H9 (cell line): ENCODE measurements around the gene CEBPE. TPM values are rescaled to one million over a fixed set of nuclear protein-coding genes. Genes with fewer than 3 reads are reported as not detected.

Experiments
- DNase-seq: peaks from one replicate; pipeline ENCODE4 v3.0.0-alpha.2; 2017
- H2AFZ ChIP-seq: one replicate; pipeline ENCODE4 v1.6.1; 2013; ENCODE audit warnings: mild to moderate bottlenecking, low read length, control low read depth, moderate library complexity
- H2AK5ac ChIP-seq: 2 replicates; pipeline ENCODE4 v1.6.1; 2013; ENCODE audit warnings: low read length, control low read depth, mixed read lengths; ENCODE audit not compliant: insufficient read length
- H2BK120ac ChIP-seq: one replicate; pipeline ENCODE4 v1.6.1; 2013; ENCODE audit warnings: low read depth, mild to moderate bottlenecking, low read length, control low read depth, inconsistent platforms; ENCODE audit not compliant: poor library complexity, severe bottlenecking
- H2BK12ac ChIP-seq: 2 replicates; pipeline ENCODE4 v1.6.1; 2013; ENCODE audit warnings: low read length, control low read depth, mixed read lengths, low read depth; ENCODE audit not compliant: insufficient read length
- H2BK15ac ChIP-seq: 2 replicates; pipeline ENCODE4 v1.6.1; 2013; ENCODE audit warnings: low read depth, low read length, control low read depth
- H2BK20ac ChIP-seq: one replicate; pipeline ENCODE4 v1.6.1; 2013; ENCODE audit warnings: low read depth, mild to moderate bottlenecking, low read length, control low read depth, inconsistent platforms; ENCODE audit not compliant: poor library complexity, severe bottlenecking
- H2BK5ac ChIP-seq: 2 replicates; pipeline ENCODE4 v1.6.1; 2013; ENCODE audit warnings: low read length, control low read depth, mixed read lengths; ENCODE audit not compliant: insufficient read length
- H3K14ac ChIP-seq: 2 replicates; pipeline ENCODE4 v1.6.1; 2013; ENCODE audit warnings: low read length, control low read depth; ENCODE audit not compliant: insufficient read depth
- H3K18ac ChIP-seq: 2 replicates; pipeline ENCODE4 v1.6.1; 2013; ENCODE audit warnings: low read depth, mild to moderate bottlenecking, mixed read lengths, low read length, control low read depth; ENCODE audit not compliant: insufficient read length
- H3K23ac ChIP-seq: 2 replicates; pipeline ENCODE4 v1.6.1; 2013; ENCODE audit warnings: low read length, control low read depth, mixed read lengths, low read depth; ENCODE audit not compliant: insufficient read length
- H3K23me2 ChIP-seq: 2 replicates; pipeline ENCODE4 v1.6.1; 2013; ENCODE audit warnings: low read depth, mild to moderate bottlenecking, mixed read lengths, low read length, control low read depth; ENCODE audit not compliant: insufficient read length, poor library complexity, severe bottlenecking
- H3K27ac ChIP-seq: 2 replicates; pipeline ENCODE4 v1.5.1; 2013; ENCODE audit warnings: low read length, control low read depth, mixed read lengths, low read depth; ENCODE audit not compliant: insufficient read length
- H3K27me3 ChIP-seq: 2 replicates; pipeline ENCODE4 v1.6.1; 2013; ENCODE audit warnings: low read length, control low read depth, inconsistent platforms; ENCODE audit not compliant: insufficient read depth
- H3K4ac ChIP-seq: 2 replicates; pipeline ENCODE4 v1.6.1; 2013; ENCODE audit warnings: low read depth, mild to moderate bottlenecking, control low read depth, inconsistent platforms, low read length, moderate library complexity
- H3K4me1 ChIP-seq: 2 replicates; pipeline ENCODE4 v1.6.1; 2013; ENCODE audit warnings: low read length, control low read depth, inconsistent platforms; ENCODE audit not compliant: insufficient read depth
- H3K4me2 ChIP-seq: 2 replicates; pipeline ENCODE4 v1.6.1; 2013; ENCODE audit warnings: low read length, control low read depth, mixed read lengths; ENCODE audit not compliant: insufficient read length, insufficient read depth
- H3K56ac ChIP-seq: 2 replicates; pipeline ENCODE4 v1.6.1; 2013; ENCODE audit warnings: low read depth, mild to moderate bottlenecking, mixed read lengths, low read length, control low read depth; ENCODE audit not compliant: insufficient read length
- H3K79me1 ChIP-seq: 2 replicates; pipeline ENCODE4 v1.6.1; 2013; ENCODE audit warnings: low read depth, mild to moderate bottlenecking, moderate library complexity, low read length, control low read depth, inconsistent platforms; ENCODE audit not compliant: insufficient read depth, poor library complexity, severe bottlenecking
- H3K79me2 ChIP-seq: 2 replicates; pipeline ENCODE4 v1.6.1; 2013; ENCODE audit warnings: low read length, control low read depth, inconsistent platforms; ENCODE audit not compliant: insufficient read depth
- H3K9ac ChIP-seq: 2 replicates; pipeline ENCODE4 v1.6.1; 2013; ENCODE audit warnings: low read length, control low read depth, mixed read lengths; ENCODE audit not compliant: insufficient read length; ENCODE audit errors: extremely low read depth
- H3K9me3 ChIP-seq: one replicate; pipeline ENCODE4 v1.6.1; 2013; ENCODE audit warnings: low read depth, low read length, inconsistent platforms; ENCODE audit not compliant: control insufficient read depth
- H3T11ph ChIP-seq: one replicate; pipeline ENCODE4 v1.6.1; 2013; ENCODE audit warnings: mild to moderate bottlenecking, low read length, control low read depth, inconsistent platforms
- H4K20me1 ChIP-seq: one replicate; pipeline ENCODE4 v1.6.1; 2013; ENCODE audit not compliant: control insufficient read depth, insufficient read length, insufficient read depth
- H4K5ac ChIP-seq: 2 replicates; pipeline ENCODE4 v1.6.1; 2013; ENCODE audit warnings: low read depth, mild to moderate bottlenecking, mixed read lengths, low read length, control low read depth; ENCODE audit not compliant: insufficient read length
- H4K8ac ChIP-seq: replicated peaks from 2 replicates; pipeline ENCODE4 v1.6.1; 2013; ENCODE audit warnings: low read length, control low read depth, mixed read lengths, low read depth; ENCODE audit not compliant: insufficient read length
- H4K91ac ChIP-seq: 2 replicates; pipeline ENCODE4 v1.6.1; 2013; ENCODE audit warnings: low read depth, mild to moderate bottlenecking, moderate library complexity, mixed read lengths, low read length, control low read depth; ENCODE audit not compliant: insufficient read length
- H3K27ac Mint-ChIP-seq, 3 experiments: 2 replicates in 2 of 3; 3 replicates in 1 of 3; pipeline ENCODE4 v1.8.0; 2020 to 2021; ENCODE audit warnings: mixed read lengths in 3 of 3, mild to moderate bottlenecking in 1 of 3, moderate library complexity in 1 of 3
- H3K27me3 Mint-ChIP-seq: 2 replicates; pipeline ENCODE4 v1.8.0; 2021; ENCODE audit warnings: low read depth, mild to moderate bottlenecking, moderate library complexity, mixed read lengths
- H3K36me3 Mint-ChIP-seq, 3 experiments: 2 replicates in 2 of 3; 3 replicates in 1 of 3; pipeline ENCODE4 v1.8.0; 2020 to 2021; ENCODE audit warnings: low read depth in 3 of 3, mixed read lengths in 3 of 3; ENCODE audit not compliant: insufficient read depth in 1 of 3
- H3K4me1 Mint-ChIP-seq, 2 experiments: 2 replicates each; pipeline ENCODE4 v1.8.0; 2020; ENCODE audit warnings: mixed read lengths in 2 of 2
- H3K4me3 Mint-ChIP-seq, 2 experiments: 2 replicates in 1 of 2; 3 replicates in 1 of 2; pipeline ENCODE4 v1.8.0; 2020 to 2021; ENCODE audit warnings: mild to moderate bottlenecking in 2 of 2, mixed read lengths in 2 of 2, moderate library complexity in 1 of 2
- H3K9me3 Mint-ChIP-seq, 2 experiments: 2 replicates in 1 of 2; 3 replicates in 1 of 2; pipeline ENCODE4 v1.8.0; 2020; ENCODE audit warnings: mild to moderate bottlenecking in 2 of 2, mixed read lengths in 2 of 2, moderate library complexity in 1 of 2
- CTCF ChIP-seq: fragments of 200-600 bp; sonication (generic); conservative IDR thresholded peaks from 3 replicates; pipeline ENCODE4 v1.8.0; 2021; ENCODE audit warnings: antibody characterized with exemption, mild to moderate bottlenecking
- WGBS: extraction: QIAGEN DNeasy Blood & Tissue Kit; methylation state at CpG from one replicate; pipeline ENCODE4 v1.1.7; 2013; ENCODE audit warnings: missing lambda C conversion rate, low lambda C conversion rate, mixed read lengths; ENCODE audit not compliant: insufficient read length; ENCODE audit errors: extremely low coverage; 5-methylcytosine and 5-hydroxymethylcytosine counted together
- total RNA-seq: library from RNA; stranded (reverse); gene quantifications from 2 replicates; pipeline ENCODE4 v1.2.1, GENCODE V29; 2021

Gene CEBPE
- total RNA-seq, 1 experiment from 2014 or later = not detected

DNA sequence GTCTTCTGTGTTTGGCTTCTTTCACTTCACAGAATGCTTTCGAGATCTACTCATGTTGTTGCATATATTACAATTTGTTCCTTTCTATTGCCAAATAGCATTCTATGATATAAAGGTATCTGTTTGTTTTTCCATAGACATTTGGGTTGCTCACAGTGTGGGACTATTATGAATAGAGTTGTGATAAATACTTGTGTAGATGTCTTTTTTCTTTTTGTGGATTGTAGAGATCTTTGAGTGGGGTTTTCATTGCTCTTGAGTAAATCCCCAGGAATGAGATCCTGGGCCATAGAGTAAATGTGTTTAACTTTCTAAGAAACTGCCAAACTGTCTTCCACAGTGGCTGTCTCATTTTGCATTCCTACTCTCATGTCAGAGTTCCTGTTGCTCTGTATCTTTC lies 24.9 kb upstream of the CEBPE start:
- H3K4ac ChIP-seq = no peak overlapping the region
- H3K9ac ChIP-seq = no peak overlapping the region
- H3K4me1 ChIP-seq = no peaks in the 10 kb centered on the region
- no peak overlapping the region for H3T11ph ChIP-seq
- H3K79me1 ChIP-seq = no peaks in the 10 kb centered on the region
- H3K27ac ChIP-seq = no peak overlapping the region
- H3K23ac ChIP-seq = no peak overlapping the region
- H2AK5ac ChIP-seq = no peak overlapping the region
- no peak overlapping the region for H2BK20ac ChIP-seq
- no peak overlapping the region for H2BK5ac ChIP-seq
- Mint-ChIP-seq H3K4me1 (peaks cover 0 to 11% of the 10 kb centered on the region in 2 experiments; a peak in 3 of 4 replicates), H3K27me3 (no peaks in the 10 kb centered on the region), H3K9me3 (peaks cover 0 to 2% of the 10 kb centered on the region in 2 experiments; a peak in 2 of 5 replicates), H3K36me3 (peaks cover 41 to 56% (median 50%) of the 10 kb centered on the region in 3 experiments; a peak in 6 of 7 replicates), H3K27ac (no peak overlapping the region; a peak in 1 of 7 replicates), H3K4me3 (no peak overlapping the region)
- H2BK15ac ChIP-seq = no peak overlapping the region
- no peak overlapping the region for H3K14ac ChIP-seq
- no peaks in the 10 kb centered on the region for H3K9me3 ChIP-seq
- H3K56ac ChIP-seq = no peak overlapping the region
- H3K18ac ChIP-seq = no peak overlapping the region
- H2BK120ac ChIP-seq = no peak overlapping the region
- no peaks in the 10 kb centered on the region for H4K20me1 ChIP-seq
- no peak overlapping the region for H4K8ac ChIP-seq
- no CpG with 5 or more reads among the region's 1 CpG for WGBS
- no peak overlapping the region for H3K4me2 ChIP-seq
- H3K79me2 ChIP-seq = no peaks in the 10 kb centered on the region
- H4K5ac ChIP-seq = no peak overlapping the region
- TF ChIP-seq CTCF = no peak
- H3K23me2 ChIP-seq = no peaks in the 10 kb centered on the region
- no peaks in the 10 kb centered on the region for H3K27me3 ChIP-seq
- no peak for DNase-seq
- H2AFZ ChIP-seq = no peak overlapping the region
- no peak overlapping the region for H2BK12ac ChIP-seq
- no peak overlapping the region for H4K91ac ChIP-seq
